A673 (cell line): ENCODE results near the gene IL19.

ENCODE experiments used
- CTCF ChIP-seq: fragments of 300-800, 200-600 bp; sonication (generic); conservative IDR thresholded peaks from 2 replicates; pipeline ENCODE4 v1.5.1; 2017; ENCODE audit warnings: low read depth, mild to moderate bottlenecking, antibody characterized with exemption, low read length, moderate library complexity, mixed read lengths
- EZH2 ChIP-seq: fragments of 200-600 bp; sonication (generic); IDR thresholded peaks from 2 replicates; pipeline ENCODE4 v1.6.1; 2017; ENCODE audit warnings: borderline replicate concordance, low read depth, mild to moderate bottlenecking, mixed read lengths, antibody characterized with exemption, low read length; ENCODE audit not compliant: poor library complexity, severe bottlenecking

GRCh38 chr1:206821493-206821892 is 50.9 kb downstream of the IL19 start:
- TF ChIP-seq CTCF (no peak), EZH2 (no peak)
